Measurements from ENCODE around the gene EOGT. TPM values are rescaled to one million over a fixed set of nuclear protein-coding genes. Genes with fewer than 3 reads are reported as not detected.

Gene EOGT
- total RNA-seq, 2 experiments from 2014 or later, result 12.9 to 13.7 TPM

GRCh38 chr3:69005791-69006482 lies 7.5 kb downstream of the EOGT start:
- H3K4me3 Mint-ChIP-seq, result no peak overlapping the region
- ChIA-PET POLR2A (interaction anchor here (0.8 to 1.1 kb wide), 2 partner anchors 13 to 74 kb away, joined by 3 read pairs; no protein-coding TSS in a partner anchor), CTCF (interaction anchor here (0.6 kb wide), 1 partner anchor 92 kb away, joined by 4 read pairs; no protein-coding TSS in a partner anchor)
- H3K27me3 Mint-ChIP-seq, result no peaks in the 10 kb centered on the region
- DNase-seq, result no peak
- no peaks in the 10 kb centered on the region for H3K9me3 Mint-ChIP-seq
- H3K27ac Mint-ChIP-seq, result no peak overlapping the region
- peaks cover 54% of the 10 kb centered on the region for H3K36me3 Mint-ChIP-seq (ENCODE audit: low read depth)
- H3K4me1 Mint-ChIP-seq, result peaks cover 3% of the 10 kb centered on the region

- ChIA-PET CTCF (interaction anchor here (0.6 kb wide), 1 partner anchor 93 kb away, joined by 4 read pairs; no protein-coding TSS in a partner anchor), POLR2A (interaction anchor here (0.8 to 1.1 kb wide), 2 partner anchors 12 to 75 kb away, joined by 3 read pairs; no protein-coding TSS in a partner anchor)
- Mint-ChIP-seq H3K27ac (no peak overlapping the region), H3K27me3 (no peaks in the 10 kb centered on the region), H3K4me3 (no peak overlapping the region), H3K9me3 (no peaks in the 10 kb centered on the region), H3K36me3 (ENCODE audit: low read depth) (peaks cover 51% of the 10 kb centered on the region), H3K4me1 (peaks cover 1% of the 10 kb centered on the region)
- no peak for DNase-seq
Measured at GRCh38 chr3:69005071-69005790, 8.3 kb downstream of the EOGT start.

GRCh38 chr3:69004138-69004537 lies 9.3 kb downstream of the EOGT start:
- Mint-ChIP-seq H3K27ac (no peak overlapping the region), H3K9me3 (no peaks in the 10 kb centered on the region), H3K27me3 (no peaks in the 10 kb centered on the region), H3K4me3 (no peak overlapping the region), H3K36me3 (ENCODE audit: low read depth) (peaks cover 57% of the 10 kb centered on the region), H3K4me1 (no peaks in the 10 kb centered on the region)
- ChIA-PET CTCF (no interaction called here), POLR2A (interaction anchor here (1.9 kb wide), 1 partner anchor 9 kb away, joined by 7 read pairs; the partner anchor contains the start of gene EOGT)
- no peak for DNase-seq

- no peak for DNase-seq
- Mint-ChIP-seq H3K4me1 (peaks cover 15% of the 10 kb centered on the region), H3K36me3 (ENCODE audit: low read depth) (peaks cover 56% of the 10 kb centered on the region), H3K27ac (no peak overlapping the region), H3K4me3 (no peak overlapping the region), H3K27me3 (no peaks in the 10 kb centered on the region), H3K9me3 (no peaks in the 10 kb centered on the region)
- ChIA-PET CTCF (interaction anchor here (1.1 to 1.4 kb wide), 2 partner anchors 11 to 121 kb away, joined by 3 to 4 read pairs; no protein-coding TSS in a partner anchor), POLR2A (no interaction called here)
Measured at GRCh38 chr3:68999605-69000004, 13.9 kb downstream of the EOGT start.

- H3K4me3 Mint-ChIP-seq, result no peak overlapping the region
- no peak for DNase-seq
- ChIA-PET POLR2A (no interaction called here), CTCF (interaction anchor here (1.4 kb wide), 1 partner anchor 12 kb away, joined by 4 read pairs; no protein-coding TSS in a partner anchor)
- no peaks in the 10 kb centered on the region for H3K9me3 Mint-ChIP-seq
- no peak overlapping the region for H3K27ac Mint-ChIP-seq
- no peaks in the 10 kb centered on the region for H3K27me3 Mint-ChIP-seq
- peaks cover 55% of the 10 kb centered on the region for H3K36me3 Mint-ChIP-seq (ENCODE audit: low read depth)
- H3K4me1 Mint-ChIP-seq, result peaks cover 15% of the 10 kb centered on the region
Measured at GRCh38 chr3:68999158-68999557, 14.3 kb downstream of the EOGT start.

GRCh38 chr3:68997887-68998286 lies 15.6 kb downstream of the EOGT start:
- Mint-ChIP-seq H3K4me1 (peaks cover 15% of the 10 kb centered on the region), H3K36me3 (ENCODE audit: low read depth) (peaks cover 63% of the 10 kb centered on the region), H3K27ac (peak overlapping the region; percentile 41), H3K9me3 (no peaks in the 10 kb centered on the region), H3K4me3 (no peak overlapping the region), H3K27me3 (no peaks in the 10 kb centered on the region)
- CTCF ChIA-PET, result no interaction called here
- POLR2A ChIA-PET, result interaction anchor here (0.6 to 1.2 kb wide), 2 partner anchors 11 to 216 kb away, joined by 3 read pairs; no protein-coding TSS in a partner anchor
- no peak for DNase-seq

- no peaks in the 10 kb centered on the region for H3K27me3 Mint-ChIP-seq
- no peak overlapping the region for H3K4me3 Mint-ChIP-seq
- peaks cover 15% of the 10 kb centered on the region for H3K4me1 Mint-ChIP-seq
- no peak for DNase-seq
- peaks cover 68% of the 10 kb centered on the region for H3K36me3 Mint-ChIP-seq (ENCODE audit: low read depth)
- peak overlapping the region; percentile 52 for H3K27ac Mint-ChIP-seq
- no peaks in the 10 kb centered on the region for H3K9me3 Mint-ChIP-seq
- ChIA-PET POLR2A (interaction anchor here (0.6 to 1.2 kb wide), 2 partner anchors 9 to 23 kb away, joined by 3 read pairs; no protein-coding TSS in a partner anchor), CTCF (interaction anchor here (1.4 kb wide), 1 partner anchor 17 kb away, joined by 3 read pairs; no protein-coding TSS in a partner anchor)
Measured at GRCh38 chr3:68996356-68996995, 17.0 kb downstream of the EOGT start.

- H3K27ac Mint-ChIP-seq, result no peak overlapping the region
- ChIA-PET CTCF (no interaction called here), POLR2A (no interaction called here)
- H3K36me3 Mint-ChIP-seq (ENCODE audit: low read depth), result peaks cover 70% of the 10 kb centered on the region
- no peaks in the 10 kb centered on the region for H3K27me3 Mint-ChIP-seq
- H3K4me3 Mint-ChIP-seq, result no peak overlapping the region
- DNase-seq, result no peak
- no peaks in the 10 kb centered on the region for H3K9me3 Mint-ChIP-seq
- peaks cover 4% of the 10 kb centered on the region for H3K4me1 Mint-ChIP-seq
Measured at GRCh38 chr3:68988740-68989139, 24.7 kb downstream of the EOGT start.

- no peaks in the 10 kb centered on the region for H3K27me3 Mint-ChIP-seq
- DNase-seq, result no peak
- ChIA-PET CTCF (no interaction called here), POLR2A (interaction anchor here (1.0 kb wide), 1 partner anchor 10 kb away, joined by 3 read pairs; no protein-coding TSS in a partner anchor)
- no peak overlapping the region for H3K4me3 Mint-ChIP-seq
- H3K9me3 Mint-ChIP-seq, result no peaks in the 10 kb centered on the region
- H3K36me3 Mint-ChIP-seq (ENCODE audit: low read depth), result peaks cover 67% of the 10 kb centered on the region
- peaks cover 4% of the 10 kb centered on the region for H3K4me1 Mint-ChIP-seq
- H3K27ac Mint-ChIP-seq, result no peak overlapping the region
Measured at GRCh38 chr3:68987322-68987721, 26.2 kb downstream of the EOGT start.

GRCh38 chr3:68986496-68987208 lies 26.8 kb downstream of the EOGT start:
- POLR2A ChIA-PET, result interaction anchor here (1.0 kb wide), 1 partner anchor 10 kb away, joined by 3 read pairs; no protein-coding TSS in a partner anchor
- H3K27me3 Mint-ChIP-seq, result no peaks in the 10 kb centered on the region
- DNase-seq, result no peak
- H3K27ac Mint-ChIP-seq, result no peak overlapping the region
- H3K4me3 Mint-ChIP-seq, result no peak overlapping the region
- CTCF ChIA-PET, result interaction anchor here (1.4 kb wide), 1 partner anchor 15 kb away, joined by 4 read pairs; no protein-coding TSS in a partner anchor
- H3K9me3 Mint-ChIP-seq, result no peaks in the 10 kb centered on the region
- H3K36me3 Mint-ChIP-seq (ENCODE audit: low read depth), result peaks cover 60% of the 10 kb centered on the region
- peaks cover 4% of the 10 kb centered on the region for H3K4me1 Mint-ChIP-seq

- POLR2A ChIA-PET, result no interaction called here
- Mint-ChIP-seq H3K4me3 (no peak overlapping the region), H3K27me3 (no peaks in the 10 kb centered on the region), H3K27ac (no peak overlapping the region), H3K4me1 (peaks cover 4% of the 10 kb centered on the region), H3K36me3 (ENCODE audit: low read depth) (peaks cover 66% of the 10 kb centered on the region), H3K9me3 (no peaks in the 10 kb centered on the region)
- CTCF ChIA-PET, result interaction anchor here (1.4 kb wide), 1 partner anchor 13 kb away, joined by 4 read pairs; no protein-coding TSS in a partner anchor
- DNase-seq, result no peak
Measured at GRCh38 chr3:68985146-68985790, 28.2 kb downstream of the EOGT start.

- CTCF ChIA-PET, result no interaction called here
- DNase-seq, result no peak
- Mint-ChIP-seq H3K4me1 (peaks cover 4% of the 10 kb centered on the region), H3K9me3 (no peaks in the 10 kb centered on the region), H3K27ac (no peak overlapping the region), H3K27me3 (no peaks in the 10 kb centered on the region), H3K4me3 (no peak overlapping the region), H3K36me3 (ENCODE audit: low read depth) (peaks cover 68% of the 10 kb centered on the region)
- POLR2A ChIA-PET, result no interaction called here
Measured at GRCh38 chr3:68984011-68984530, 29.4 kb downstream of the EOGT start.

All from activated CD4-positive, alpha-beta memory T cell treated with anti-CD3 and anti-CD28 coated beads, Interleukin-2, amount 10 ng/mL, durations not matched to agents 7 days and 5 days (primary cell).